Progenitor cell of endocrine pancreas (in vitro differentiated cells): ENCODE results near the gene DSG3. TPM values are rescaled to one million over a fixed set of nuclear protein-coding genes. Genes with fewer than 3 reads are reported as not detected.

ENCODE experiments used
- DNase-seq: peaks from one replicate; pipeline ENCODE4 v3.0.0; 2021; ENCODE audit warnings: low spot score; ENCODE audit not compliant: unreplicated experiment
- H3K27ac Mint-ChIP-seq: 2 replicates; pipeline ENCODE4 v1.8.0; 2021; ENCODE audit warnings: mild to moderate bottlenecking, moderate library complexity, mixed read lengths
- H3K27me3 Mint-ChIP-seq: 2 replicates; pipeline ENCODE4 v1.8.0; 2021; ENCODE audit warnings: mixed read lengths
- H3K36me3 Mint-ChIP-seq: 2 replicates; pipeline ENCODE4 v1.8.0; 2022; ENCODE audit warnings: mixed read lengths; ENCODE audit not compliant: insufficient read depth
- H3K4me1 Mint-ChIP-seq: 2 replicates; pipeline ENCODE4 v1.8.0; 2021; ENCODE audit warnings: low read depth, mixed read lengths
- H3K4me3 Mint-ChIP-seq: 2 replicates; pipeline ENCODE4 v1.8.0; 2021; ENCODE audit warnings: low read depth, mild to moderate bottlenecking, moderate library complexity, mixed read lengths
- H3K9me3 Mint-ChIP-seq: 2 replicates; pipeline ENCODE4 v1.8.0; 2021; ENCODE audit warnings: low read depth, mixed read lengths
- total RNA-seq: library from RNA; stranded (reverse); gene quantifications from 2 replicates; pipeline ENCODE4 v1.2.1, GENCODE V29; 2021
- TF ChIP-seq, protein P1 (sequence below): fragments of 200-600 bp; sonication (generic); IDR thresholded peaks from one replicate; pipeline ENCODE4 v1.5.0; 2021; ENCODE audit warnings: antibody characterized with exemption, mild to moderate bottlenecking; ENCODE audit not compliant: unreplicated experiment

The DSG3 gene
- total RNA-seq, 1 donor from 2014 or later, result not detected

DNA sequence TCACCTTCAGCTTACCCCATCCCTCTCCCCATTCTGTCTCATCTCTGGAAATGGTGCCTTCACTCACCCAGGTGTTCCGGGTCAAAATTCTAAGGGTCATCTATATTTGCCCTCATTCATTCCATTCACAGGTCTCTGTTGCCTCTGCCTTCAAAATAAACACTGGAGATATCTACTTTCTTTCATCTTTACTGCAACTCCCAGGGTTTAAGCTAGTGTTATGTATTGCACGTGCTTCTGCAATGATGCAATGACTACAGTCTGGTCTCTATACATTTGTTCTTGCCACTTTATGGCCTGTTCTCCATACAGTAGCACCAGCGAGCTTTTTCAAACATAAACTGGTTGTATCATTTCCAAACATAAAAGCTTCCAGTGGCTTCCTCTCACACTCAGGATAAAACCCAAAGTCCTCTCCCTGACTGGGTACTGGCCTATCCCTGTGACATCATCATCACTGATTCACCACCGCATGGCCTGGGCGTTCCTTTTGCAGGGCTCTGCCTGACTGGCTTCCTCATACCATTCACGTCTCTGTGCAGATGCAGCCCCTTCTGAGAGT lies 64.7 kb downstream of the DSG3 start:
- no peak for DNase-seq
- H3K27ac Mint-ChIP-seq, result peak overlapping the region; percentile 22
- H3K9me3 Mint-ChIP-seq, result no peaks in the 10 kb centered on the region
- peaks cover 10% of the 10 kb centered on the region for H3K36me3 Mint-ChIP-seq
- H3K4me3 Mint-ChIP-seq, result no peak overlapping the region
- TF ChIP-seq, protein P1, sequence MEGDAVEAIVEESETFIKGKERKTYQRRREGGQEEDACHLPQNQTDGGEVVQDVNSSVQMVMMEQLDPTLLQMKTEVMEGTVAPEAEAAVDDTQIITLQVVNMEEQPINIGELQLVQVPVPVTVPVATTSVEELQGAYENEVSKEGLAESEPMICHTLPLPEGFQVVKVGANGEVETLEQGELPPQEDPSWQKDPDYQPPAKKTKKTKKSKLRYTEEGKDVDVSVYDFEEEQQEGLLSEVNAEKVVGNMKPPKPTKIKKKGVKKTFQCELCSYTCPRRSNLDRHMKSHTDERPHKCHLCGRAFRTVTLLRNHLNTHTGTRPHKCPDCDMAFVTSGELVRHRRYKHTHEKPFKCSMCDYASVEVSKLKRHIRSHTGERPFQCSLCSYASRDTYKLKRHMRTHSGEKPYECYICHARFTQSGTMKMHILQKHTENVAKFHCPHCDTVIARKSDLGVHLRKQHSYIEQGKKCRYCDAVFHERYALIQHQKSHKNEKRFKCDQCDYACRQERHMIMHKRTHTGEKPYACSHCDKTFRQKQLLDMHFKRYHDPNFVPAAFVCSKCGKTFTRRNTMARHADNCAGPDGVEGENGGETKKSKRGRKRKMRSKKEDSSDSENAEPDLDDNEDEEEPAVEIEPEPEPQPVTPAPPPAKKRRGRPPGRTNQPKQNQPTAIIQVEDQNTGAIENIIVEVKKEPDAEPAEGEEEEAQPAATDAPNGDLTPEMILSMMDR, result no peak
- peaks cover 38% of the 10 kb centered on the region for H3K4me1 Mint-ChIP-seq
- H3K27me3 Mint-ChIP-seq, result no peaks in the 10 kb centered on the region

DNA sequence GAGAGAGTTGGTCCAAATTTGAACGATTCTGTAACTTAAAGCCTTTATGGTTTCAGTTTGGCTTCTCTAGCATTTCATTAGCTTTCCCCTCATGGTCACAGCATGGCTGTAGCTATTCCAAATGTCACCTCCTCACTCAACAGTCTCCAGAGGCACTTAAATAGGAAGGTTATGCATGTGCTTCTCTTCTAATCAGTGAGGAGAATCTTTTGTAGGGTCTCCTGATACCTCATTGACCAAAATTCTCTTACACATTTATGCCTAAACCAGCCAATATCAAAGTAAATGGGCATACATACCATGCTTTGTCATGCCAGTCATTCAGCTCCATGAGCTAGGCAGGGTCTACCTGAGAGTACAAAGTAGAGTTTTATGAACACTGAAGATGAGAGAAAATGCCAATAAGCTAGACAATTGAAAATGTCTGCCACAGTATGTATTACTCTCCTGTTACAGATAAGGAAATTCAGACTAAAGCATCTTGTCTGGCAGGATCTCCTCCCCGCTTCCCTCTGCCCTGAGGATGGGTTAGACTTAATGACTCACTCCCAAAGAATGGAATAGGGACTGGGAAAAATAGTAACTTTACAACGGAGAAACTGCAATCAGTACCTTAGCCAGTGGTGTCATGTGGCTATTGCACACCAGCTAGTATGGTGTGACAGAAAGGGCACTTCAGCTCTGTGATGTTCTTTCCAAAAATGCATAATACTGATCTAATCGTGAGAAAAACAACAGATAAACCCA lies 65.8 kb downstream of the DSG3 start:
- TF ChIP-seq, protein P1, result no peak
- Mint-ChIP-seq H3K9me3 (no peaks in the 10 kb centered on the region), H3K36me3 (peaks cover 7% of the 10 kb centered on the region), H3K27me3 (no peaks in the 10 kb centered on the region), H3K4me3 (no peak overlapping the region), H3K4me1 (peaks cover 41% of the 10 kb centered on the region), H3K27ac (no peak overlapping the region)
- no peak for DNase-seq

- no peak overlapping the region for H3K4me3 Mint-ChIP-seq
- DNase-seq, result no peak
- H3K27ac Mint-ChIP-seq, result no peak overlapping the region
These were observed 68.9 kb downstream of the DSG3 start for GRCh38 chr18:31516437-31516836.

DNA sequence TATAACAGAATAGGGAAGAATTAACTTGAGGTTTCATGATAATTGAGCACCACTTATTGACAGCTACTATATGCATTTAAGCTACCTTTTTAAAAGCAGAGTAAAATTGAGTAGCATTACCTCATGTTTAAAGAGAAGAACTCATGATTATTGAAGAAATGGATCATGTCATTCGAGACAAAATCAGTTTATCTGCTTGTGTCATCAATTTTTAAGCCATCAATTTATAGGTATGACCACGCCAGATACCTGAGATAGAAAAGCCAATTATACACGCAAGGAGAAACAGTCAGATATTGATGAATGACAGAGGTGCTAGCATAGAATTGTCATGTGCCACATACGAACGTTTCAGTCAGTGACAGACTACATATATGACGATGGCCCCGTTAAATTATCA lies 78.8 kb downstream of the DSG3 start:
- Mint-ChIP-seq H3K36me3 (peaks cover 39% of the 10 kb centered on the region), H3K4me1 (peaks cover 4% of the 10 kb centered on the region)

More at GRCh38 chr18:31516437-31516836, 68.9 kb downstream of the DSG3 start:
- Mint-ChIP-seq H3K9me3 (no peaks in the 10 kb centered on the region), H3K36me3 (peaks cover 17% of the 10 kb centered on the region), H3K4me1 (peaks cover 33% of the 10 kb centered on the region), H3K27me3 (no peaks in the 10 kb centered on the region)
- TF ChIP-seq, protein P1, result no peak

More for the DNA sequence above, 78.8 kb downstream of the DSG3 start:
- H3K27ac Mint-ChIP-seq, result no peak overlapping the region
- H3K27me3 Mint-ChIP-seq, result no peaks in the 10 kb centered on the region
- no peak for DNase-seq
- H3K4me3 Mint-ChIP-seq, result no peak overlapping the region
- TF ChIP-seq, protein P1, result no peak
- H3K9me3 Mint-ChIP-seq, result no peaks in the 10 kb centered on the region

Other genes starting within 250 kb of the DSG3 start
- not detected in 2 replicates for gene DSG1, start 129.6 kb upstream of the DSG3 start, total RNA-seq
- not detected in 2 replicates for gene DSG4, start 71.0 kb upstream of the DSG3 start, total RNA-seq
- gene DSG2, start 50.4 kb downstream of the DSG3 start, total RNA-seq, result 119 and 120 TPM in 2 replicates
- gene TTR, start 144.1 kb downstream of the DSG3 start, total RNA-seq, result 150 and 157 TPM in 2 replicates
- gene B4GALT6, start 236.8 kb downstream of the DSG3 start, total RNA-seq, result 32.2 and 33.1 TPM in 2 replicates